GM12878 (cell line): ENCODE measurements around the gene PLAAT5. TPM values are rescaled to one million over a fixed set of nuclear protein-coding genes. Genes with fewer than 3 reads are reported as not detected.

Source experiments
- ATAC-seq: fragments of 200-7000 bp; cut with Tn5 transposase; 3 replicates; pipeline ENCODE4 v1.9.1; 2020; ENCODE audit warnings: mild to moderate bottlenecking, moderate library complexity
- BruUV-seq: library from RNA; stranded (reverse); fragments of 400-500 nt; replicated peaks from 2 replicates; lab custom pipeline; 2021; lab: Mats Ljungman, UMichigan
- CTCF ChIA-PET: fragments of 300-600 bp; sonication (Branson Sonifier 250); formaldehyde crosslinking; extraction: SDS; loops from one replicate; lab custom pipeline; 2021; ENCODE audit warnings: inconsistent platforms; lab: Yijun Ruan, JAX
- POLR2A ChIA-PET: fragments of 350-600 bp; formaldehyde crosslinking; extraction: SDS; loops from one replicate; lab custom pipeline; 2021; ENCODE audit warnings: inconsistent platforms; lab: Charles Lee
- RAD21 ChIA-PET: fragments of 300-600 bp; sonication (Branson Sonifier 250); formaldehyde crosslinking; loops from one replicate; lab custom pipeline; 2023; ENCODE audit warnings: antibody characterized with exemption; ENCODE audit not compliant: unreplicated experiment; lab: Charles Lee
- SMC1A ChIA-PET: fragments of 300-600 bp; sonication (Branson Sonifier 250); formaldehyde crosslinking; loops from one replicate; lab custom pipeline; 2023; ENCODE audit not compliant: unreplicated experiment, uncharacterized antibody; lab: Charles Lee
- DNase-seq: peaks from one replicate; pipeline ENCODE4 v3.0.0-alpha.2; 2011; ENCODE audit warnings: low read depth, low spot score
- FAIRE-seq: peaks from 3 replicates; lab custom pipeline; 2011; peaks lifted over from hg19 to GRCh38; lab: Jason Lieb, UNC
- H2AFZ ChIP-seq: 2 replicates; pipeline ENCODE4 v1.6.0; 2011; ENCODE audit warnings: low read depth, low read length, control low read depth; ENCODE audit not compliant: control insufficient read depth
- H3K27ac ChIP-seq: 2 replicates; pipeline ENCODE4 v1.5.1; 2011; ENCODE audit warnings: control low read depth; ENCODE audit not compliant: control insufficient read depth, insufficient read depth
- H3K27me3 ChIP-seq, 2 experiments: replicated peaks in 1 of 2; 2 replicates each; pipeline versions ENCODE4 v1.6.0 to v1.6.1; 2011; ENCODE audit warnings: low read length in 1 of 2; ENCODE audit not compliant: control insufficient read depth in 2 of 2, insufficient read depth in 2 of 2
- H3K36me3 ChIP-seq, 2 experiments: 2 replicates each; pipeline ENCODE4 v1.5.1; 2011; ENCODE audit warnings: low read length in 1 of 2; ENCODE audit not compliant: control insufficient read depth in 2 of 2, insufficient read depth in 2 of 2
- H3K4me1 ChIP-seq: 2 replicates; pipeline ENCODE4 v1.6.1; 2011; ENCODE audit warnings: mild to moderate bottlenecking, low read length, moderate library complexity, mixed read lengths; ENCODE audit not compliant: control insufficient read depth, insufficient read depth
- H3K4me2 ChIP-seq: 2 replicates; pipeline ENCODE4 v1.6.0; 2011; ENCODE audit warnings: control low read depth; ENCODE audit not compliant: control insufficient read depth, insufficient read depth
- H3K4me3 ChIP-seq: fragments of 200-600 bp; sonication (generic); 2 replicates; pipeline ENCODE4 v1.5.1; 2016
- H3K79me2 ChIP-seq: 2 replicates; pipeline ENCODE4 v1.6.0; 2011; ENCODE audit warnings: low read length; ENCODE audit not compliant: control insufficient read depth, insufficient read depth
- H3K9ac ChIP-seq: 2 replicates; pipeline ENCODE4 v1.8.0; 2011; ENCODE audit warnings: low read length, control low read depth, mixed read lengths; ENCODE audit not compliant: control insufficient read depth, insufficient read depth
- H3K9me3 ChIP-seq: replicated peaks from 3 replicates; pipeline ENCODE4 v1.5.1; 2011; ENCODE audit warnings: mild to moderate bottlenecking, low read length; ENCODE audit not compliant: control insufficient read depth, insufficient read depth
- H4K20me1 ChIP-seq: 2 replicates; pipeline ENCODE4 v1.6.0; 2011; ENCODE audit not compliant: control insufficient read depth, insufficient read depth
- CBX5 ChIP-seq: sonication (generic); IDR thresholded peaks from 2 replicates; pipeline ENCODE4 v1.6.1; 2016; ENCODE audit warnings: low read depth, moderate library complexity, mild to moderate bottlenecking, inconsistent platforms
- CUX1 ChIP-seq: IDR thresholded peaks from 2 replicates; pipeline ENCODE4 v1.6.1; 2012; ENCODE audit warnings: improper control_type of control experiment, low read depth, low read length; ENCODE audit not compliant: insufficient replicate concordance
- EED ChIP-seq: sonication (generic); IDR thresholded peaks from 2 replicates; pipeline ENCODE4 v1.6.1; 2016; ENCODE audit warnings: antibody characterized with exemption, low read depth
- HDAC2 ChIP-seq: fragments of 200-600 bp; sonication (generic); IDR thresholded peaks from 2 replicates; pipeline ENCODE4 v1.6.1; 2017
- JUND ChIP-seq: IDR thresholded peaks from 2 replicates; pipeline ENCODE4 v1.6.1; 2012; ENCODE audit warnings: low read depth, mild to moderate bottlenecking, low read length, improper control_type of control experiment, moderate library complexity
- MYB ChIP-seq: fragments of 150-350 bp; IDR thresholded peaks from 2 replicates; pipeline ENCODE4 v1.6.1; 2014; ENCODE audit warnings: mild to moderate bottlenecking, low read depth, low read length, borderline replicate concordance
- NBN ChIP-seq: fragments of 450-650 bp; IDR thresholded peaks from 2 replicates; pipeline ENCODE4 v1.6.1; 2016
- NR2C1 ChIP-seq: fragments of 450-650 bp; IDR thresholded peaks from 2 replicates; pipeline ENCODE4 v1.6.1; 2017; ENCODE audit warnings: antibody characterized with exemption, mild to moderate bottlenecking, moderate library complexity
- POU2F2 ChIP-seq: IDR thresholded peaks from 3 replicates; pipeline ENCODE4 v1.6.1; 2011; ENCODE audit warnings: low read depth, mild to moderate bottlenecking, low read length, borderline replicate concordance
- RBBP5 ChIP-seq: fragments of 200-600 bp; sonication (generic); conservative IDR thresholded peaks from 2 replicates; pipeline ENCODE4 v1.6.1; 2016
- SIN3A ChIP-seq: IDR thresholded peaks from 2 replicates; pipeline ENCODE4 v1.6.1; 2012; ENCODE audit warnings: low read depth, low read length, improper control_type of control experiment
- SPI1 ChIP-seq: IDR thresholded peaks from 2 replicates; pipeline ENCODE4 v1.6.1; 2011; ENCODE audit warnings: low read depth, mild to moderate bottlenecking, low read length, moderate library complexity, borderline replicate concordance; ENCODE audit not compliant: insufficient read depth
- TARDBP ChIP-seq: IDR thresholded peaks from 2 replicates; pipeline ENCODE4 v1.6.1; 2016; ENCODE audit warnings: borderline replicate concordance
- ZNF384 ChIP-seq: IDR thresholded peaks from 2 replicates; pipeline ENCODE4 v1.6.1; 2012; ENCODE audit warnings: low read depth, mild to moderate bottlenecking, low read length, improper control_type of control experiment, borderline replicate concordance
- ZNF622 ChIP-seq: fragments of 450-650 bp; IDR thresholded peaks from 2 replicates; pipeline ENCODE4 v1.6.1; 2017; ENCODE audit warnings: mild to moderate bottlenecking, inconsistent platforms
- WGBS: methylation state at CpG from one replicate; pipeline ENCODE4 v1.1.6; 2016; ENCODE audit warnings: low lambda C conversion rate; ENCODE audit not compliant: insufficient replicate concordance, insufficient coverage; ENCODE audit errors: missing lambda C conversion rate; 5-methylcytosine and 5-hydroxymethylcytosine counted together
- in situ Hi-C: fragments of 300-500 bp; cut with MboI; formaldehyde crosslinking; loops from 9 replicates; pipeline ENCODE4 v1.14.3; 2018; ENCODE audit warnings: mixed read lengths
- intact Hi-C: fragments of 100-400 bp; cut with micrococcal nuclease; formaldehyde crosslinking; loops from one replicate; pipeline ENCODE4 v1.14.2; 2022; ENCODE audit not compliant: unreplicated experiment
- polyA plus RNA-seq, 11 experiments: library from polyadenylated mRNA; depleted of rRNA in 4 of 11; unstranded in 6 of 11; stranded (reverse) in 5 of 11; fragments of >200 nt; fragmentation: Nextera tagmentation in 4 of 11; fragmentation: Illumina TruSeq in 1 of 11; extraction: Ambion mirVana in 4 of 11; extraction: Trizol in 1 of 11; gene quantifications; 1 replicate in 1 of 11; 2 replicates in 10 of 11; pipeline versions ENCODE4 v1.2.1 to v1.2.3, GENCODE V29; 2011 to 2016; ENCODE audit warnings: inconsistent platforms in 2 of 11, missing spikeins in 2 of 11, low read depth in 1 of 11
- total RNA-seq, 4 experiments: library from RNA; depleted of rRNA in 3 of 4; stranded (reverse); fragments of >200 nt in 3 of 4; fragmentation: Illumina TruSeq in 1 of 4; extraction: Trizol in 1 of 4; gene quantifications; 2 replicates each; pipeline versions ENCODE4 v1.2.1 to v1.2.3, GENCODE V29; 2013 to 2021
- TF ChIP-seq, protein P1 (sequence below): IDR thresholded peaks from 2 replicates; pipeline ENCODE4 v1.6.1; 2011; ENCODE audit warnings: low read depth, low read length, improper control_type of control experiment, borderline replicate concordance
- TF ChIP-seq, protein P2 (sequence below): fragments of 450-650 bp; IDR thresholded peaks from 2 replicates; pipeline ENCODE4 v1.6.1; 2018; ENCODE audit warnings: mild to moderate bottlenecking, low read depth, moderate library complexity; ENCODE audit not compliant: partially characterized antibody

Gene PLAAT5
- total and polyA plus RNA-seq, 10 of the 15 experiments (the other 5 are each of a cell fraction or from before 2014, with no cell fraction given): not detected

- Histone ChIP-seq H3K27me3 (no peaks in the 10 kb centered on the region), H3K4me2 (no peak overlapping the region), H3K4me1 (no peaks in the 10 kb centered on the region), H2AFZ (no peak overlapping the region), H3K9me3 (no peaks in the 10 kb centered on the region), H3K27ac (no peak overlapping the region), H3K79me2 (no peaks in the 10 kb centered on the region), H3K4me3 (no peak overlapping the region), H4K20me1 (no peaks in the 10 kb centered on the region), H3K36me3 (no peaks in the 10 kb centered on the region), H3K9ac (no peak overlapping the region)
- DNase-seq: peak; percentile 23
- ChIA-PET CTCF (interaction anchor here (0.7 to 5.6 kb wide), 45 partner anchors 12 to 573 kb away, joined by 3 to 206 read pairs (median 4); partner anchors contain the start of genes ATL3, MARK2, PLAAT2 and PLAAT4), POLR2A (no interaction called here), SMC1A (interaction anchor here (0.8 to 4.1 kb wide), 32 partner anchors 10 to 261 kb away, joined by 3 to 112 read pairs (median 5); partner anchors contain the start of gene PLAAT4), RAD21 (interaction anchor here (0.6 to 4.5 kb wide), 21 partner anchors 11 to 358 kb away, joined by 3 to 113 read pairs (median 6); partner anchors contain the start of genes PLAAT2, PLAAT4 and RTN3)
- no TSS peak for BruUV-seq
- in situ Hi-C loops (loop anchor here (5.0 kb wide), 2 partner anchors 158 to 258 kb away; no protein-coding TSS in a partner anchor), intact Hi-C loops (loop anchor here (1.0 to 2.0 kb wide), 2 partner anchors 157 to 260 kb away; no protein-coding TSS in a partner anchor)
- FAIRE-seq: peak; percentile 88
- WGBS: 22% methylated on average over 5 of the region's 5 CpGs
- ATAC-seq: peak; percentile 83
- TF ChIP-seq SPI1 (no peak), ZNF622 (no peak), HDAC2 (no peak), NR2C1 (no peak), SIN3A (no peak), POU2F2 (no peak), JUND (no peak), RBBP5 (no peak), CBX5 (no peak), NBN (peak; percentile 53), ZNF384 (no peak), MYB (no peak), EED (no peak), CUX1 (no peak), TARDBP (no peak)
- TF ChIP-seq, protein P1, sequence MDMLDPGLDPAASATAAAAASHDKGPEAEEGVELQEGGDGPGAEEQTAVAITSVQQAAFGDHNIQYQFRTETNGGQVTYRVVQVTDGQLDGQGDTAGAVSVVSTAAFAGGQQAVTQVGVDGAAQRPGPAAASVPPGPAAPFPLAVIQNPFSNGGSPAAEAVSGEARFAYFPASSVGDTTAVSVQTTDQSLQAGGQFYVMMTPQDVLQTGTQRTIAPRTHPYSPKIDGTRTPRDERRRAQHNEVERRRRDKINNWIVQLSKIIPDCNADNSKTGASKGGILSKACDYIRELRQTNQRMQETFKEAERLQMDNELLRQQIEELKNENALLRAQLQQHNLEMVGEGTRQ: no peak
- TF ChIP-seq, protein P2, sequence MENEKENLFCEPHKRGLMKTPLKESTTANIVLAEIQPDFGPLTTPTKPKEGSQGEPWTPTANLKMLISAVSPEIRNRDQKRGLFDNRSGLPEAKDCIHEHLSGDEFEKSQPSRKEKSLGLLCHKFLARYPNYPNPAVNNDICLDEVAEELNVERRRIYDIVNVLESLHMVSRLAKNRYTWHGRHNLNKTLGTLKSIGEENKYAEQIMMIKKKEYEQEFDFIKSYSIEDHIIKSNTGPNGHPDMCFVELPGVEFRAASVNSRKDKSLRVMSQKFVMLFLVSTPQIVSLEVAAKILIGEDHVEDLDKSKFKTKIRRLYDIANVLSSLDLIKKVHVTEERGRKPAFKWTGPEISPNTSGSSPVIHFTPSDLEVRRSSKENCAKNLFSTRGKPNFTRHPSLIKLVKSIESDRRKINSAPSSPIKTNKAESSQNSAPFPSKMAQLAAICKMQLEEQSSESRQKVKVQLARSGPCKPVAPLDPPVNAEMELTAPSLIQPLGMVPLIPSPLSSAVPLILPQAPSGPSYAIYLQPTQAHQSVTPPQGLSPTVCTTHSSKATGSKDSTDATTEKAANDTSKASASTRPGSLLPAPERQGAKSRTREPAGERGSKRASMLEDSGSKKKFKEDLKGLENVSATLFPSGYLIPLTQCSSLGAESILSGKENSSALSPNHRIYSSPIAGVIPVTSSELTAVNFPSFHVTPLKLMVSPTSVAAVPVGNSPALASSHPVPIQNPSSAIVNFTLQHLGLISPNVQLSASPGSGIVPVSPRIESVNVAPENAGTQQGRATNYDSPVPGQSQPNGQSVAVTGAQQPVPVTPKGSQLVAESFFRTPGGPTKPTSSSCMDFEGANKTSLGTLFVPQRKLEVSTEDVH: no peak
Measured at GRCh38 chr11:63478896-63479295, 12.1 kb downstream of the PLAAT5 start.
